Ectodermal cell (in vitro differentiated cells): ENCODE data around the gene NDUFA8.
A peak's percentile ranks its signal among the peaks of the same experiment; 100 is the strongest.

ENCODE experiments used
- H3K27ac ChIP-seq: 2 replicates; pipeline ENCODE4 v1.7.0; 2013; ENCODE audit warnings: mild to moderate bottlenecking, low read depth, low read length; ENCODE audit not compliant: insufficient read depth, poor library complexity, severe bottlenecking
- H3K27me3 ChIP-seq: 2 replicates; pipeline ENCODE4 v1.7.0; 2013; ENCODE audit warnings: mild to moderate bottlenecking, low read length; ENCODE audit not compliant: insufficient read depth, control insufficient read depth, poor library complexity, severe bottlenecking
- H3K36me3 ChIP-seq: one replicate; pipeline ENCODE4 v1.7.0; 2013; ENCODE audit warnings: low read length; ENCODE audit not compliant: control insufficient read depth, insufficient read depth
- H3K4me1 ChIP-seq: one replicate; pipeline ENCODE4 v1.7.0; 2013; ENCODE audit warnings: low read length; ENCODE audit not compliant: control insufficient read depth, insufficient read depth
- H3K4me3 ChIP-seq: 2 replicates; pipeline ENCODE4 v1.7.0; 2013; ENCODE audit warnings: low read depth, low read length, control low read depth; ENCODE audit not compliant: insufficient read depth
- H3K9me3 ChIP-seq: 2 replicates; pipeline ENCODE4 v1.7.0; 2013; ENCODE audit warnings: mild to moderate bottlenecking, low read length, moderate library complexity; ENCODE audit not compliant: control insufficient read depth
- WGBS, 2 experiments: methylation state at CpG; one replicate each; pipeline ENCODE4 v1.1.7; 2013; ENCODE audit warnings: missing lambda C conversion rate in 2 of 2; 5-methylcytosine and 5-hydroxymethylcytosine counted together

Gene NDUFA8

DNA sequence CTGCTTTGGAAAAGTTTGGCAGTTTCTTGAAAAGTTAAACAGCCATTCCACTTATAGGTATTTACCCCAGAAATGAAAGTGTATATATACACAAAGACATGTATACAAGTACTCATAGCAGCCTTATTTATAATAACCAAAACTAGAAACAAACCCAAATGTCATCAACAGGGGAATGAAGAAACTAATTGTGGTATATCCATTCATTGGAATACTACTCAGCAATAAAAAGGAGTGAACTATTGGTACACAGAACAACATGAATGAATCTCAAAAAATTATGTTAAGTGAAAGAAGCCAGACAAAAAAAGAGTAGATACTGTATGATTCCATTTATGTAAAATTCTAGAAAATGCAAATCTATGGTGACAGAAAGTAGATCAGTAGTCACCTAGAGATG, 2.8 kb upstream of the NDUFA8 start:
- Histone ChIP-seq H3K4me3 (no peak overlapping the region), H3K9me3 (no peaks in the 10 kb centered on the region), H3K27me3 (peaks cover 7% of the 10 kb centered on the region), H3K4me1 (no peaks in the 10 kb centered on the region), H3K27ac (no peak overlapping the region), H3K36me3 (no peaks in the 10 kb centered on the region)

- Histone ChIP-seq H3K4me3 (peak overlapping the region; percentile 59), H3K4me1 (no peaks in the 10 kb centered on the region), H3K9me3 (no peaks in the 10 kb centered on the region), H3K36me3 (no peaks in the 10 kb centered on the region), H3K27ac (no peak overlapping the region), H3K27me3 (peaks cover 5% of the 10 kb centered on the region)
- 33 to 36% methylated on average over 5 to 6 of the region's 6 CpGs for WGBS, 2 experiments
Observed at GRCh38 chr9:122159925-122160246, 307 bp upstream of the NDUFA8 start.

- no peak overlapping the region for H3K4me3 ChIP-seq
Observed at GRCh38 chr9:122158202-122158601, 1.4 kb downstream of the NDUFA8 start.

DNA sequence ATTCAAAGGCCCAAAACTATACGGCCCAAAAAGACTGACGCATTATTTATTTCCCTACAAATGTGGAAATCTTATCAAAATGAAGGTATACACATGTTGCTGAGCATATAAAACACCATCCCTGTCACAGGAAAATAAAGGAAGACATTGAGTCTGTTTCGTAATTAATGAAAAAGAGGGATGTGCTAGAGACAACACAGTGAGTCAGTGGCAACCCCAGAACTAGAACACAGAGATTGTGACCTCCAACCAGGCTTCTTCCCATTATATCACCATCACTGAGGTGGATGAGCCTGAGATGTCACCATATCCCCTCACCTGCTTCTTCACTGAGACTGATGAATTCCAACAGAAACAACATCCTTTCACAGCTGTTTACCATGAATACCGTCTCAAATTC, 3.8 kb downstream of the NDUFA8 start:
- H3K9me3 ChIP-seq: no peaks in the 10 kb centered on the region
- 88 to 96% methylated on average over 2 to 4 of the region's 4 CpGs for WGBS, 2 experiments
- H3K27ac ChIP-seq: no peak overlapping the region
- H3K4me3 ChIP-seq: no peak overlapping the region
- H3K4me1 ChIP-seq: no peaks in the 10 kb centered on the region
- H3K36me3 ChIP-seq: no peaks in the 10 kb centered on the region
- H3K27me3 ChIP-seq: no peaks in the 10 kb centered on the region

More at GRCh38 chr9:122158202-122158601, 1.4 kb downstream of the NDUFA8 start:
- Histone ChIP-seq H3K4me1 (no peaks in the 10 kb centered on the region), H3K27me3 (no peaks in the 10 kb centered on the region), H3K9me3 (no peaks in the 10 kb centered on the region), H3K27ac (no peak overlapping the region), H3K36me3 (no peaks in the 10 kb centered on the region)
- 88 to 89% methylated on average over 3 of the region's 3 CpGs for WGBS, 2 experiments

- WGBS, 2 experiments: 96% methylated on average over 4 of the region's 4 CpGs
- Histone ChIP-seq H3K27me3 (no peaks in the 10 kb centered on the region), H3K9me3 (no peaks in the 10 kb centered on the region), H3K36me3 (peaks cover 17% of the 10 kb centered on the region), H3K4me1 (no peaks in the 10 kb centered on the region), H3K27ac (no peak overlapping the region), H3K4me3 (no peak overlapping the region)
Observed at GRCh38 chr9:122151267-122151828, 8.2 kb downstream of the NDUFA8 start.

DNA sequence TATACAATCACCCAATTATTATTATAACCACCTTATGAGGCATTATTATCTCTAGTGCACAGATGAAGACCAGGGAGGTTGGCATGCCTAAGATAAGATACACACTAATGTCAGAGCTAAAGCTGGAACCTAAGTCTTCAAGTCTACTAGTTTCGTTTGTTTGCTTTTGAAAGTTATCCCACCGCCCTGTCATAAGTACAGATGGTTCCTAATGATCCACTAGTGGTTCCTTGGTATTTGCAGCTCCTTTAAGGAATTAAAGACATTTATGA, 14.1 kb downstream of the NDUFA8 start:
- WGBS, 2 experiments: 95 to 96% methylated on average over 2 of the region's 2 CpGs

GRCh38 chr9:122144836-122145591, 14.6 kb downstream of the NDUFA8 start:
- no peaks in the 10 kb centered on the region for H3K27me3 ChIP-seq
- H3K9me3 ChIP-seq: no peaks in the 10 kb centered on the region
- H3K4me3 ChIP-seq: no peak overlapping the region
- no peaks in the 10 kb centered on the region for H3K4me1 ChIP-seq
- 90 to 95% methylated on average over 3 of the region's 3 CpGs for WGBS, 2 experiments
- no peak overlapping the region for H3K27ac ChIP-seq
- H3K36me3 ChIP-seq: peaks cover 24% of the 10 kb centered on the region

More for the DNA sequence above, 14.1 kb downstream of the NDUFA8 start:
- H3K4me3 ChIP-seq: no peak overlapping the region
- no peaks in the 10 kb centered on the region for H3K27me3 ChIP-seq
- H3K9me3 ChIP-seq: no peaks in the 10 kb centered on the region
- H3K4me1 ChIP-seq: no peaks in the 10 kb centered on the region
- H3K36me3 ChIP-seq: peaks cover 24% of the 10 kb centered on the region
- no peak overlapping the region for H3K27ac ChIP-seq

- no peaks in the 10 kb centered on the region for H3K4me1 ChIP-seq
Observed at GRCh38 chr9:122143876-122144405, 15.6 kb downstream of the NDUFA8 start.

DNA sequence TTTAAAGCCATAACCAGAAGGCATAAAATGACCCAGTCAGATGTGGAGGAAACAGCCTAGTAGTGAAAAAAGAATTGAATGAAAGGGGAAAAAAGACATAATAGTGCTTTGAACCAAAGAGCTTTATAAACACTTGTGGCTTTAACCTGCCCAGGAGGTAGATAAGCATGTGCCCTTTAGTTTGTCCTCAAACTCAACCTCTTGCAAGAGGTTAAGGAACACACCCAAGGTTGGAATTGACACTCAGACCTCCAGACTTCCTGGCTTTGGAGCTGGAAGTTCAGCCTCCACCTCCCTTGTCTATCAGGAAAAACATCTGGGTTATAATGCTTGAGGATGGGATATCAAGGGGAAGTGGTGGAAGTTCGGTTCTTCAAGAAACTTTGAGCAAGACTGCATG, 16.3 kb downstream of the NDUFA8 start:
- H3K36me3 ChIP-seq: peaks cover 17% of the 10 kb centered on the region

More at GRCh38 chr9:122143876-122144405, 15.6 kb downstream of the NDUFA8 start:
- Histone ChIP-seq H3K27me3 (no peaks in the 10 kb centered on the region), H3K4me3 (no peak overlapping the region), H3K9me3 (no peaks in the 10 kb centered on the region), H3K27ac (no peak overlapping the region), H3K36me3 (peaks cover 20% of the 10 kb centered on the region)
- WGBS, 2 experiments: 96% methylated on average over 13 to 14 of the region's 14 CpGs

DNA sequence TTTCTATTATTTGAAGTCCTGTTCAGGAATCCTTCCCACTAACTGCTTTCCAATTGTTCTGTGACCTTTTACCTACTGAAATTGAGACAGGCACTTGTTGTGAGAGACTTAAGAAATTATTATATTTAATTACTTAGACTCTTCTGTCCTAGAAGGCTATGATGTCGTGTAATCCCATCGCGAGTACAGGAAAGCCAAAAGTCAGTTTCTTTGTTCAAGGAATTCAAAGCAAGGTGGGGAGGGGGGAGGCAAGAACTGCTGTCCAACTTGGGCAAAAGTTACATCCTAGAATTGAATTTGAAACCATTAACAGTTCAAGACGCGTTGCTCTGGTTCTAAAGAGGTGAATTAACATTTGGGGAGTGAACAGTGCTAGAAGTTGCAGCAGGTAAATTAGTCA, 17.9 kb downstream of the NDUFA8 start:
- H3K27ac ChIP-seq: no peak overlapping the region
- H3K4me1 ChIP-seq: no peaks in the 10 kb centered on the region
- H3K4me3 ChIP-seq: no peak overlapping the region
- 91 to 96% methylated on average over 5 of the region's 5 CpGs for WGBS, 2 experiments
- peaks cover 9% of the 10 kb centered on the region for H3K27me3 ChIP-seq
- peaks cover 7% of the 10 kb centered on the region for H3K36me3 ChIP-seq
- H3K9me3 ChIP-seq: no peaks in the 10 kb centered on the region

More for the DNA sequence above, 16.3 kb downstream of the NDUFA8 start:
- H3K4me3 ChIP-seq: no peak overlapping the region
- no peaks in the 10 kb centered on the region for H3K4me1 ChIP-seq
- H3K9me3 ChIP-seq: no peaks in the 10 kb centered on the region
- H3K27me3 ChIP-seq: peaks cover 3% of the 10 kb centered on the region
- WGBS, 2 experiments: 95 to 97% methylated on average over 1 of the region's 1 CpG
- no peak overlapping the region for H3K27ac ChIP-seq
